Left ventricle myocardium superior (tissue), 1 donor: Measurements from ENCODE around the gene PDSS1. TPM values are rescaled to one million over a fixed set of nuclear protein-coding genes. Genes with fewer than 3 reads are reported as not detected.
"Not testable (repeated sequence)": the region's sequence is repeated elsewhere in the genome, so short reads cannot be mapped to it uniquely, and the experiment has no call there.

Experiments
- ATAC-seq: fragments of 200-7000 bp; cut with Tn5 transposase; one replicate; pipeline ENCODE4 v1.9.1; 2020; ENCODE audit warnings: mild to moderate bottlenecking, moderate library complexity
- DNase-seq: peaks from one replicate; pipeline ENCODE4 v3.0.0-alpha.2; 2020
- intact Hi-C: fragments of 100-400 bp; cut with micrococcal nuclease; formaldehyde crosslinking; loops from one replicate; pipeline ENCODE4 v1.11.0; 2022
- long read RNA-seq: library from polyadenylated mRNA; unstranded; transcript quantifications from one replicate; pipeline ENCODE4 v2.0.0, GENCODE V29; 2021
- total RNA-seq: library from RNA; stranded (reverse); fragmentation: NEBNext Ultra II Directional; extraction: Animal tissue kit (Norgen Biotek cat#: 25700); gene quantifications from one replicate; pipeline ENCODE4 v1.2.1, GENCODE V29; 2021
- donor health status: DM: no; HTN: yes; CAD: no; lungs with severe emphysema.

The PDSS1 gene, protein sequence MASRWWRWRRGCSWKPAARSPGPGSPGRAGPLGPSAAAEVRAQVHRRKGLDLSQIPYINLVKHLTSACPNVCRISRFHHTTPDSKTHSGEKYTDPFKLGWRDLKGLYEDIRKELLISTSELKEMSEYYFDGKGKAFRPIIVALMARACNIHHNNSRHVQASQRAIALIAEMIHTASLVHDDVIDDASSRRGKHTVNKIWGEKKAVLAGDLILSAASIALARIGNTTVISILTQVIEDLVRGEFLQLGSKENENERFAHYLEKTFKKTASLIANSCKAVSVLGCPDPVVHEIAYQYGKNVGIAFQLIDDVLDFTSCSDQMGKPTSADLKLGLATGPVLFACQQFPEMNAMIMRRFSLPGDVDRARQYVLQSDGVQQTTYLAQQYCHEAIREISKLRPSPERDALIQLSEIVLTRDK
- 5.8 TPM for total RNA-seq
- long read RNA-seq, partial matches to known transcripts, result 0 of 4 reads
- long read RNA-seq, other reads (novel, unspliced or antisense), result 0 of 4 reads

- intact Hi-C loops, result no loop called here
- peak; percentile 85 for DNase-seq
- ATAC-seq, result peak; percentile 98
These were observed at the start of gene PDSS1 for GRCh38 chr10:26697163-26697921. Gene PDSS1, plus strand, starts transcription at chr10:26697701. Its CDS starts 11 bp downstream, at chr10:26697712.

- DNase-seq, intact Hi-C loops, ATAC-seq: not testable (repeated sequence)
These were observed 49.3 kb upstream of the PDSS1 start for GRCh38 chr10:26648245-26648636.

GRCh38 chr10:26650406-26650805 is 47.1 kb upstream of the PDSS1 start:
- DNase-seq, result no peak
- no peak for ATAC-seq
- intact Hi-C loops, result no loop called here

- DNase-seq, intact Hi-C loops, ATAC-seq: not testable (repeated sequence)
These were observed 46.0 kb upstream of the PDSS1 start for GRCh38 chr10:26651476-26651875.

- DNase-seq, result no peak
- intact Hi-C loops, result no loop called here
- no peak for ATAC-seq
These were observed 44.5 kb upstream of the PDSS1 start for GRCh38 chr10:26653004-26653403.

DNA sequence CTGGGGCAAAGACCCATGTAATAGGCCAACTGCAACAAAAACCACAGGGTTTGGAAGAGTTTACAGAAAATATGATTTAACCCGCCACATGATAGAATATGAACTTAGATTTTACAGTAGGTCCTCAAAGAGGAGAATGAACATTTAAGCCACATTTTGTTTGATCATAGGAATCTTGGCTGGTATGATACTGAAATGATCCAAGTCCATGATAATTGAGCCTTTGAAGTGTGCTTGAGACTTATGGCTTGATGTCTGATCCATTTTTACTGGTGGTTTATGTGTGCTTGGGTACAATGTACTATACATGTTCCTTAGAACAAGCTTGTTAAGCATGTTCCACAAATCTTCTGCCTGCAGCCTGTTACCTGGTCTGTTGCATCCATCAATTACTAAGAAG is 41.8 kb upstream of the PDSS1 start:
- DNase-seq, result no peak
- intact Hi-C loops, result no loop called here
- ATAC-seq, result no peak

DNA sequence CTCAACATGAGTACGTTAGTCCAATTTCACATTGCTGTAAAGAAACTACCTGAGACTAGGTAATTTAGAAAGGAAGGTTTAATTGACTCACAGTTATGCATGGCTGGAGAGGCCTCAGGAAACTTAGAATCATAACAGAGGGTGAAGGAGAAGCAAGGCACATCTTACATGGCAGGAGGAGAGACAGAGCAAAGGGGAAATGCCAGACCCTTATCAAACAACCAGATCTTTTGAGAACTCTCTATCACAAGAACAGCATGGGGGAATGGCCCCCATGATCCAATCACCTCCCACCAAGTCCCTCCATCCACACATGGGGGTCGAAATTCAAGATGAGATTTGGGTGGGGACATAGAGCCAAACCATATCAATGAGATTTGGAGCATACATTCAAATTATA is 34.6 kb upstream of the PDSS1 start:
- intact Hi-C loops, result no loop called here
- no peak for ATAC-seq
- DNase-seq, result no peak

- DNase-seq, result no peak
- ATAC-seq, result no peak
- intact Hi-C loops, result no loop called here
These were observed 32.1 kb upstream of the PDSS1 start for GRCh38 chr10:26665080-26666048.

GRCh38 chr10:26675873-26676257 is 21.6 kb upstream of the PDSS1 start:
- intact Hi-C loops, result no loop called here
- no peak for ATAC-seq

GRCh38 chr10:26679588-26679987 is 17.9 kb upstream of the PDSS1 start:
- no peak for ATAC-seq
- intact Hi-C loops, result no loop called here
- DNase-seq, result no peak

More at GRCh38 chr10:26675873-26676257, 21.6 kb upstream of the PDSS1 start:
- no peak for DNase-seq

DNA sequence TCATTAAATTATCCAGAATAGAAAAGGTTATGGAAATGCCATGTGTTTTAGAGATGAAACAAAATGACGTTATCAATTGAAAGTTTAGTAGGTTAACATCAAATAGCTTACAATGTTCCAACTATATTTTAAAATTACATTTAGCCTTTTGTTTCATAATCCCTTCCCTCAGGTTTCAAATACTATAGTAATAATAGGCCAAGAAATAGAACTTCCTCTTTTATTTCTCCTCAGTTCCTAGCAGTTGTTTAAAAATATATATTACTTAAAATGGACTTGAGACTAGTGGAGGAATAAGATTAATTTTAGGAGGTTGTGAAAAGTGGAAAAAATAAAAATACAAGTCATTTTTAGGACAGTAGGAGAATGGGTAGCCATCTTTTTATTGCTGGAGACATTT is 16.4 kb upstream of the PDSS1 start:
- no peak for DNase-seq

GRCh38 chr10:26681971-26682370 is 15.5 kb upstream of the PDSS1 start:
- intact Hi-C loops, ATAC-seq, DNase-seq: not testable (repeated sequence)

More for the DNA sequence above, 16.4 kb upstream of the PDSS1 start:
- ATAC-seq, result no peak
- intact Hi-C loops, result no loop called here

DNA sequence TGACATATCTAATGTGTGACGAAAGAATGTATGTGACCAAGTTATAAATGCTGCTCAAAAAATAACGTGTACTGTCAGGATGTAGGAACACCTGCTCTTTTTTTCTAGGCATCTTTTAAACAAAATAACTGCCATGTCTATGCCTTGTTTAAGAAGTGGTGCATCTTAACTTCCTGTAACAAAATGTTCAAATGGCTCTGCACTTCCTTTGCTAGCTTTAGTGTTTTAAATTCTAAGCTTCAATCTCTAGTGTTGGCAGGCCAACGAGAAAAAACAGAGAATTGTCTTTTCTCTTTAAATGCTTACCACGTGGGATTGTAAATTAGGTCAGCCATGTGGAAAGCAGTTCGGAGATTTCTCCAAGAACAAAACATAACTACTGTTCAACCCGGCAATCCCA is 14.6 kb upstream of the PDSS1 start:
- intact Hi-C loops, result no loop called here

GRCh38 chr10:26684667-26685264 is 12.7 kb upstream of the PDSS1 start:
- peak; percentile 74 for ATAC-seq
- DNase-seq, intact Hi-C loops: not testable (repeated sequence)

More for the DNA sequence above, 14.6 kb upstream of the PDSS1 start:
- DNase-seq, result no peak
- no peak for ATAC-seq

- DNase-seq (no peak), ATAC-seq (no peak)
- intact Hi-C loops, result no loop called here
These were observed 12.1 kb upstream of the PDSS1 start for GRCh38 chr10:26685441-26685840.

DNA sequence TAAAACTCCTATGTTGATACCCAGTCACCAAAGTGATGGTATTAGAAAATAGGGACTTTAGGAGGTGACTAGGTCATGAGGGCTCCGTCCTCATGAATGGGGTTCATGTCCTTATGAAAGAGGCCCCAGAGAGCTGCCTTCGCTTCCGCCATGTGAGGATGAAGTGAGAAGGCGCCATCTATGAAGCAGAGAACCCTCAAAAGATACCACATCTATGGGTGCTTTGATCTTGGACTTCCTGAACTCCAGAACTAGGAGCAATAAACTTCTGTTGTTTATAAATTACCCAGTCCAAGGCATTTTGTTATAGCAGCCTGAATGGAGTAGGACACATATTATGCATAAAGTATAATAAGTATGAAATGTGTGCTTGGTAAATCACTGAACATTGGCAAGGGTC is 8.1 kb upstream of the PDSS1 start:
- intact Hi-C loops, result no loop called here
- no peak for ATAC-seq
- DNase-seq, result no peak

- ATAC-seq (no peak), DNase-seq (no peak)
- intact Hi-C loops, result no loop called here
These were observed 6.6 kb upstream of the PDSS1 start for GRCh38 chr10:26690731-26691475.

DNA sequence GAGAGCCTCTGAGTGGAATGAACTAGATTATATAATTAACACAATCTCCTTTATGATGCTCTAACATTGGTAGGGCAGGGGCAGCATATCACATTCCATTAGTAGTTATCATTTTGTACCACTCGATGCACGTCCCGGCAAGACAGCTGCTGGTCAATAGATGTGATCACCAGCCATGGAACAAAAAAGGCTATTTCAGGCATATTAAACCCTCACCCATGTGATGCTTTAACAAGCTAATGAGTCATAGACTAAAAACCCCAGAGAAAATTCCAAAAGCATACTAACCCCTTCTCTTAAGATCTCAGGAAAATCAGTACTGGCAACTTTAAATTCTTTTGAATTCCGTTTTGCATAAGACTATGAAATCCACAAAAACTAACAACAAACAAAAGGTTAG is 3.0 kb upstream of the PDSS1 start:
- DNase-seq, ATAC-seq, intact Hi-C loops: not testable (repeated sequence)
